ENCODE measurements around the gene RRAS. TPM values are rescaled to one million over a fixed set of nuclear protein-coding genes. Genes with fewer than 3 reads are reported as not detected.

The RRAS gene
- total RNA-seq, 4 donors from 2014 or later: 12.9 to 28.8 (median 18.6) TPM

GRCh38 chr19:49683814-49684250 lies 43.9 kb upstream of the RRAS start:
- peak in 1 of 2 donors; percentile 65 for DNase-seq (ENCODE audit: low spot score in 2 of 2)
- no peak overlapping the region for H3K27ac ChIP-seq
- no peaks in the 10 kb centered on the region for H3K9me3 ChIP-seq
- H3K4me1 ChIP-seq: peaks cover 23% of the 10 kb centered on the region
- TF ChIP-seq POLR2A (IDR thresholded peaks at IDR 0.05) (no peak), EP300 (IDR thresholded peaks at IDR 0.05) (no peak), CTCF (IDR thresholded peaks at IDR 0.05) (no peak), POLR2AphosphoS5 (IDR thresholded peaks at IDR 0.05) (no peak)
- H3K4me3 ChIP-seq: no peak overlapping the region
- H3K27me3 ChIP-seq: no peaks in the 10 kb centered on the region
- H3K36me3 ChIP-seq: peaks cover 57% of the 10 kb centered on the region
- 91% methylated on average over 18 of the region's 18 CpGs for WGBS

GRCh38 chr19:49682274-49682673 lies 42.3 kb upstream of the RRAS start:
- TF ChIP-seq POLR2AphosphoS5 (IDR thresholded peaks at IDR 0.05): no peak
- TF ChIP-seq CTCF (IDR thresholded peaks at IDR 0.05): no peak
- TF ChIP-seq EP300 (IDR thresholded peaks at IDR 0.05): no peak
- no peak for TF ChIP-seq POLR2A (IDR thresholded peaks at IDR 0.05)
- no peak overlapping the region for H3K4me3 ChIP-seq
- DNase-seq (ENCODE audit: low spot score in 2 of 2): no peak
- H3K9me3 ChIP-seq: no peaks in the 10 kb centered on the region
- H3K27ac ChIP-seq: no peak overlapping the region
- no peaks in the 10 kb centered on the region for H3K27me3 ChIP-seq
- H3K4me1 ChIP-seq: peaks cover 37% of the 10 kb centered on the region
- 90% methylated on average over 8 of the region's 8 CpGs for WGBS
- peaks cover 57% of the 10 kb centered on the region for H3K36me3 ChIP-seq

GRCh38 chr19:49681830-49682229 lies 41.9 kb upstream of the RRAS start:
- WGBS: 91% methylated on average over 19 of the region's 19 CpGs
- TF ChIP-seq POLR2AphosphoS5 (IDR thresholded peaks at IDR 0.05): no peak
- TF ChIP-seq EP300 (IDR thresholded peaks at IDR 0.05): no peak
- TF ChIP-seq POLR2A (IDR thresholded peaks at IDR 0.05): no peak
- no peak for TF ChIP-seq CTCF (IDR thresholded peaks at IDR 0.05)
- H3K27me3 ChIP-seq: no peaks in the 10 kb centered on the region
- no peak overlapping the region for H3K27ac ChIP-seq
- no peaks in the 10 kb centered on the region for H3K9me3 ChIP-seq
- DNase-seq (ENCODE audit: low spot score in 2 of 2): no peak
- peaks cover 53% of the 10 kb centered on the region for H3K36me3 ChIP-seq
- no peak overlapping the region for H3K4me3 ChIP-seq
- peaks cover 37% of the 10 kb centered on the region for H3K4me1 ChIP-seq

- Histone ChIP-seq H3K9me3 (no peaks in the 10 kb centered on the region), H3K4me3 (peak overlapping the region; percentile 24), H3K36me3 (peaks cover 41% of the 10 kb centered on the region), H3K27ac (peak overlapping the region; percentile 29), H3K27me3 (no peaks in the 10 kb centered on the region), H3K4me1 (peaks cover 42% of the 10 kb centered on the region)
- WGBS: 42% methylated on average over 31 of the region's 40 CpGs
- TF ChIP-seq CTCF (IDR thresholded peaks at IDR 0.05): peak; percentile 96 to 100
- no peak for TF ChIP-seq POLR2AphosphoS5 (IDR thresholded peaks at IDR 0.05)
- peak; percentile 92 to 94 for DNase-seq (ENCODE audit: low spot score in 2 of 2)
Measured at GRCh38 chr19:49680421-49681351, 40.7 kb upstream of the RRAS start.

GRCh38 chr19:49679771-49680413 lies 39.9 kb upstream of the RRAS start:
- Histone ChIP-seq H3K4me1 (peaks cover 42% of the 10 kb centered on the region), H3K9me3 (no peaks in the 10 kb centered on the region), H3K27ac (no peak overlapping the region), H3K36me3 (peaks cover 34% of the 10 kb centered on the region), H3K4me3 (peak overlapping the region; percentile 24), H3K27me3 (no peaks in the 10 kb centered on the region)
- TF ChIP-seq EP300 (IDR thresholded peaks at IDR 0.05) (no peak), POLR2AphosphoS5 (IDR thresholded peaks at IDR 0.05) (no peak), POLR2A (IDR thresholded peaks at IDR 0.05) (no peak), CTCF (IDR thresholded peaks at IDR 0.05) (no peak)
- DNase-seq (ENCODE audit: low spot score in 2 of 2): no peak
- 60% methylated on average over 10 of the region's 10 CpGs for WGBS

All from suprapubic skin (tissue), 4 donors.